Upper lobe of left lung (tissue), 4 donors: ENCODE data around the gene RPS6KA6.
"Not testable (repeated sequence)": the region's sequence is repeated elsewhere in the genome, so short reads cannot be mapped to it uniquely, and the experiment has no call there.

Experiments used
- EP300 ChIP-seq, 4 donors: sonication (generic); formaldehyde crosslinking; IDR thresholded peaks; one replicate each; pipeline ENCODE4 v1.5.1; 2017; ENCODE audit warnings: antibody characterized with exemption in 4 of 4, control low read depth in 2 of 4
- POLR2A ChIP-seq, 4 donors: fragments of 450-650 bp; IDR thresholded peaks; one replicate each; pipeline ENCODE4 v1.5.1; 2016 to 2017; ENCODE audit warnings: antibody characterized with exemption in 4 of 4, mild to moderate bottlenecking in 2 of 4
- POLR2AphosphoS5 ChIP-seq, 2 donors: sonication (generic); formaldehyde crosslinking; IDR thresholded peaks; one replicate each; pipeline ENCODE4 v1.5.1; 2017; ENCODE audit warnings: antibody characterized with exemption in 2 of 2
- TF ChIP-seq, protein P1 (sequence below), 6 experiments: fragments of 450-650 bp in 4 of 6; fragments of 200-600 bp in 2 of 6; sonication (generic) in 2 of 6; IDR thresholded peaks; one replicate each; pipeline ENCODE4 v1.5.1; 2016 to 2019; ENCODE audit warnings: antibody characterized with exemption in 6 of 6

DNA sequence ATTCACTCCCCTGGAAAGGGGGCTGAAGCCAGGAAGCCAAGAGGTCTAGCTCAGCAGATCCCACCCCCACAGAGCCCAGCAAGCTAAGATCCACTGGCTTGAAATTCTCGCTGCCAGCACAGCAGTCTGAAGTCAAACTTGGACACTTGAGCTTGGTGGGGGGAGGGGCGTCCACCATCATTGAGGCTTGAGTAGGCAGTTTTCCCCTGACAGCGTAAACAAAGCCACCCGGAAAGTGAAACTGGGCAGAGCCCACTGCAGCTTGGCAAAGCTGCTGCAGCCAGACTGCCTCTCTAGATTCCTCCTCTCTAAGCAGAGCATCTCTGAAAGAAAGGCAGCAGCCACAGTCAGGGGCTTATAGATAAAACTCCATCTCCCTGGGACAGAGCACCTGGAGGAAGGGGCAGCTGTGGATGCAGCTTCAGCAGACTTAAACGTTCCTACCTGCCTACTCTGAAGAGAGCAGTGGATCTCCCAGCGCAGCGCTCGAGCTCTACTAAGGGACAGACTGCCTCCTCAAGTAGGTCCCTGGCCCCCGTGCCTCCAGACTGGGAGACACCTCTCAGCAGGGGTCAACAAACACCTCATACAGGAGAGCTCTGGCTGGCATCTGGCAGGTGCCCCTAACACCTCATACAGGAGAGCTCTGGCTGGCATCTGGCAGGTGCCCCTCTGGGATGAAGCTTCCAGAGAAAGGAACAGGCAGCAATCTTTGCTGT is 108.4 kb downstream of the RPS6KA6 start:
- not testable (repeated sequence) for TF ChIP-seq POLR2A, EP300, POLR2AphosphoS5 (IDR thresholded peaks at IDR 0.05)
- TF ChIP-seq, protein P1, sequence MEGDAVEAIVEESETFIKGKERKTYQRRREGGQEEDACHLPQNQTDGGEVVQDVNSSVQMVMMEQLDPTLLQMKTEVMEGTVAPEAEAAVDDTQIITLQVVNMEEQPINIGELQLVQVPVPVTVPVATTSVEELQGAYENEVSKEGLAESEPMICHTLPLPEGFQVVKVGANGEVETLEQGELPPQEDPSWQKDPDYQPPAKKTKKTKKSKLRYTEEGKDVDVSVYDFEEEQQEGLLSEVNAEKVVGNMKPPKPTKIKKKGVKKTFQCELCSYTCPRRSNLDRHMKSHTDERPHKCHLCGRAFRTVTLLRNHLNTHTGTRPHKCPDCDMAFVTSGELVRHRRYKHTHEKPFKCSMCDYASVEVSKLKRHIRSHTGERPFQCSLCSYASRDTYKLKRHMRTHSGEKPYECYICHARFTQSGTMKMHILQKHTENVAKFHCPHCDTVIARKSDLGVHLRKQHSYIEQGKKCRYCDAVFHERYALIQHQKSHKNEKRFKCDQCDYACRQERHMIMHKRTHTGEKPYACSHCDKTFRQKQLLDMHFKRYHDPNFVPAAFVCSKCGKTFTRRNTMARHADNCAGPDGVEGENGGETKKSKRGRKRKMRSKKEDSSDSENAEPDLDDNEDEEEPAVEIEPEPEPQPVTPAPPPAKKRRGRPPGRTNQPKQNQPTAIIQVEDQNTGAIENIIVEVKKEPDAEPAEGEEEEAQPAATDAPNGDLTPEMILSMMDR (IDR thresholded peaks at IDR 0.05): not testable (repeated sequence)
